Liver (tissue), 9 donors: ENCODE data around the gene PDE10A. TPM values are rescaled to one million over a fixed set of nuclear protein-coding genes. Genes with fewer than 3 reads are reported as not detected.

Source experiments
- DNase-seq: peaks from one replicate; pipeline ENCODE4 v3.0.0-alpha.2; 2017; ENCODE audit warnings: low spot score
- H3K27ac ChIP-seq, 2 donors: one replicate each; pipeline ENCODE4 v1.7.0; 2013; ENCODE audit warnings: inconsistent platforms in 2 of 2, low read length in 2 of 2, control low read depth in 1 of 2, low read depth in 1 of 2, mild to moderate bottlenecking in 1 of 2
- H3K27me3 ChIP-seq, 4 donors: one replicate each; pipeline versions ENCODE4 v1.6.1 to v1.7.0; 2013; ENCODE audit warnings: low read length in 3 of 4, inconsistent platforms in 1 of 4, mild to moderate bottlenecking in 1 of 4, moderate library complexity in 1 of 4; ENCODE audit not compliant: control insufficient read depth in 4 of 4, insufficient read depth in 4 of 4
- H3K36me3 ChIP-seq, 4 donors: one replicate each; pipeline versions ENCODE4 v1.6.1 to v1.7.0; 2013; ENCODE audit warnings: low read length in 3 of 4, mild to moderate bottlenecking in 3 of 4, low read depth in 1 of 4, moderate library complexity in 1 of 4; ENCODE audit not compliant: control insufficient read depth in 4 of 4, insufficient read depth in 3 of 4
- H3K4me1 ChIP-seq, 4 donors: one replicate each; pipeline versions ENCODE4 v1.6.1 to v1.7.0; 2013; ENCODE audit warnings: low read length in 3 of 4, mild to moderate bottlenecking in 3 of 4, moderate library complexity in 1 of 4; ENCODE audit not compliant: control insufficient read depth in 4 of 4, insufficient read depth in 4 of 4
- H3K4me3 ChIP-seq, 3 donors: one replicate each; pipeline versions ENCODE4 v1.6.1 to v1.7.0; 2013; ENCODE audit warnings: low read length in 3 of 3, control low read depth in 1 of 3, low read depth in 1 of 3, mild to moderate bottlenecking in 1 of 3
- H3K9ac ChIP-seq, 2 donors: one replicate each; pipeline ENCODE4 v1.7.0; 2013; ENCODE audit warnings: low read length in 2 of 2, mild to moderate bottlenecking in 2 of 2, moderate library complexity in 2 of 2, control low read depth in 1 of 2, low read depth in 1 of 2
- H3K9me3 ChIP-seq, 4 donors: one replicate each; pipeline versions ENCODE4 v1.6.1 to v1.7.0; 2013; ENCODE audit warnings: low read length in 3 of 4; ENCODE audit not compliant: control insufficient read depth in 4 of 4
- EGR1 ChIP-seq, 2 donors: IDR thresholded peaks; 2 replicates each; pipeline ENCODE4 v1.6.1; 2016 to 2018; ENCODE audit warnings: antibody characterized with exemption in 2 of 2, low read depth in 2 of 2
- FOXA1 ChIP-seq: IDR thresholded peaks from 2 replicates; pipeline ENCODE4 v1.6.1; 2016; ENCODE audit warnings: antibody characterized with exemption
- FOXA2 ChIP-seq: IDR thresholded peaks from 2 replicates; pipeline ENCODE4 v1.6.1; 2016; ENCODE audit warnings: antibody characterized with exemption
- HNF4A ChIP-seq, 2 donors: conservative IDR thresholded peaks; 2 replicates each; pipeline ENCODE4 v1.6.1; 2016; ENCODE audit warnings: antibody characterized with exemption in 2 of 2, mild to moderate bottlenecking in 2 of 2
- HNF4G ChIP-seq: IDR thresholded peaks from 2 replicates; pipeline ENCODE4 v1.6.1; 2016; ENCODE audit warnings: antibody characterized with exemption
- JUND ChIP-seq, 2 donors: IDR thresholded peaks; 2 replicates each; pipeline ENCODE4 v1.6.1; 2016; ENCODE audit warnings: antibody characterized with exemption in 2 of 2
- RAD21 ChIP-seq, 2 donors: IDR thresholded peaks; 2 replicates each; pipeline ENCODE4 v1.6.1; 2016; ENCODE audit warnings: antibody characterized with exemption in 2 of 2, mild to moderate bottlenecking in 2 of 2
- RXRA ChIP-seq, 2 donors: IDR thresholded peaks; 2 replicates each; pipeline ENCODE4 v1.6.1; 2017 to 2018; ENCODE audit warnings: antibody characterized with exemption in 2 of 2, mild to moderate bottlenecking in 1 of 2
- SP1 ChIP-seq: IDR thresholded peaks from 2 replicates; pipeline ENCODE4 v1.6.1; 2018; ENCODE audit warnings: antibody characterized with exemption, mild to moderate bottlenecking
- TAF1 ChIP-seq: conservative IDR thresholded peaks from 2 replicates; pipeline ENCODE4 v1.6.1; 2016; ENCODE audit warnings: antibody characterized with exemption, mild to moderate bottlenecking
- YY1 ChIP-seq: IDR thresholded peaks from 2 replicates; pipeline ENCODE4 v1.6.1; 2016; ENCODE audit warnings: antibody characterized with exemption, mild to moderate bottlenecking
- WGBS: extraction: QIAGEN DNeasy Blood & Tissue Kit; methylation state at CpG from one replicate; pipeline ENCODE4 v1.1.7; 2013; 5-methylcytosine and 5-hydroxymethylcytosine counted together
- polyA plus RNA-seq, 2 donors: library from polyadenylated mRNA; stranded (reverse) in 1 of 2; unstranded in 1 of 2; fragments of 200-250 nt in 1 of 2; fragments of >200 nt in 1 of 2; fragmentation: Nextera tagmentation in 1 of 2; extraction: Ambion mirVana in 1 of 2; gene quantifications; one replicate each; pipeline versions ENCODE4 v1.2.1 to v1.2.3, GENCODE V29; 2013 to 2015
- total RNA-seq, 2 donors: library from RNA; depleted of rRNA; stranded (reverse); fragments of >200 nt; gene quantifications; one replicate each; pipeline ENCODE4 v1.2.3, GENCODE V29; 2014
- TF ChIP-seq, protein P1 (sequence below): IDR thresholded peaks from 2 replicates; pipeline ENCODE4 v1.6.1; 2016; ENCODE audit warnings: antibody characterized with exemption
- TF ChIP-seq, protein P2 (sequence below): IDR thresholded peaks from 2 replicates; pipeline ENCODE4 v1.6.1; 2016; ENCODE audit warnings: antibody characterized with exemption, mild to moderate bottlenecking
- TF ChIP-seq, protein P3 (sequence below): fragments of 150-350 bp; IDR thresholded peaks from 2 replicates; pipeline ENCODE4 v1.5.1; 2017; ENCODE audit warnings: improper control_type of control experiment, low read depth, low read length; ENCODE audit not compliant: missing input control
- donor health status: healthy.
- donor health status: healthy.
- donor health status: healthy.
- donor health status: healthy.
- donor health status: healthy.

PDE10A gene
- total and polyA plus RNA-seq, 4 donors = 0.20 to 1.7 (median 0.47) TPM

DNA sequence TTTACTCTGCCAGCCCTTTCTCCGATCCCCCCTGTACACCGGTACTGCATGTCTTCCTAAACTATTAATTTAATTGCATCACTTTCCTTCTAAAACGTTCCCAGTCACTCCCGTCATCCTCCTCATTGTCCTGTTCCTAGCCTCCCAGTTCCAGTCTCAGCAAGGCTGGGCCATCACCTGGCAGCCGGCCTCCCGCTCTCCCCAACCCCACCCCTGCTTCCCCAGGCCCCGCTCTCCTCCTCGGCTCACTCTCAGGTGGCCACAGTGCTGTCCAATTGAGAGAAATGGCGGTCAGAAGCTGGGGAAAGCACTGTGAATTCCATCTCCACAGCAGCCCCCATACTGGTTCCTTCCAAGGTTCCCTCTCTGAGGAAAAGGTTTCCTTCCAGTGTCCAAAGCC, 8.9 kb downstream of the PDE10A start:
- no peak for DNase-seq
- WGBS = 87% methylated on average over 9 of the region's 9 CpGs

DNA sequence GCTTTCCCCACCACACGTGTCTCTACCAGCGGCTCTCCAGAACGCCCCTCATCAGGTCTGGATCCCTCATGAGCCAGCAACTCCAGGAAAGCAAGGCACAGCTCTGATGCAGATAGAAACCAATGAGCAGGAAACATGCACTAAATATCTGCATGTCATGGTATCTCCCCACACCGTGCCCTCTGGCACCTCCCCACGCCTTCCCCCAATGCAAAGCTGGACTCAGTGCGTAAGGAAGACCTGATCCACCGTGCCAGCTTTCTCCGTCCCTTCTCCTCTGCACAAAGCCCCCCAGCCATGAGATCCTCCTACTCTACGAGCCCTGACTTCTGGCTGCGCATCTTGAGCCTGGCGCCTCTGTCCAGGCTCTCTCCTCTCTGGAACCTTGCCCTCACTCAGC, 9.4 kb downstream of the PDE10A start:
- Histone ChIP-seq H3K4me3 (no peak overlapping the region), H3K4me1 (no peaks in the 10 kb centered on the region), H3K9me3 (no peaks in the 10 kb centered on the region), H3K36me3 (no peaks in the 10 kb centered on the region), H3K27ac (no peak overlapping the region), H3K9ac (no peak overlapping the region), H3K27me3 (no peaks in the 10 kb centered on the region)
- 87% methylated on average over 11 of the region's 11 CpGs for WGBS
- TF ChIP-seq RAD21 (IDR thresholded peaks at IDR 0.05) (no peak), FOXA1 (no peak), YY1 (no peak), HNF4A (conservative IDR thresholded peaks at IDR 0.05) (no peak), HNF4G (no peak), JUND (IDR thresholded peaks at IDR 0.05) (no peak)
- TF ChIP-seq, protein P1, sequence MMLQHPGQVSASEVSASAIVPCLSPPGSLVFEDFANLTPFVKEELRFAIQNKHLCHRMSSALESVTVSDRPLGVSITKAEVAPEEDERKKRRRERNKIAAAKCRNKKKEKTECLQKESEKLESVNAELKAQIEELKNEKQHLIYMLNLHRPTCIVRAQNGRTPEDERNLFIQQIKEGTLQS = no peak
- TF ChIP-seq, protein P2, sequence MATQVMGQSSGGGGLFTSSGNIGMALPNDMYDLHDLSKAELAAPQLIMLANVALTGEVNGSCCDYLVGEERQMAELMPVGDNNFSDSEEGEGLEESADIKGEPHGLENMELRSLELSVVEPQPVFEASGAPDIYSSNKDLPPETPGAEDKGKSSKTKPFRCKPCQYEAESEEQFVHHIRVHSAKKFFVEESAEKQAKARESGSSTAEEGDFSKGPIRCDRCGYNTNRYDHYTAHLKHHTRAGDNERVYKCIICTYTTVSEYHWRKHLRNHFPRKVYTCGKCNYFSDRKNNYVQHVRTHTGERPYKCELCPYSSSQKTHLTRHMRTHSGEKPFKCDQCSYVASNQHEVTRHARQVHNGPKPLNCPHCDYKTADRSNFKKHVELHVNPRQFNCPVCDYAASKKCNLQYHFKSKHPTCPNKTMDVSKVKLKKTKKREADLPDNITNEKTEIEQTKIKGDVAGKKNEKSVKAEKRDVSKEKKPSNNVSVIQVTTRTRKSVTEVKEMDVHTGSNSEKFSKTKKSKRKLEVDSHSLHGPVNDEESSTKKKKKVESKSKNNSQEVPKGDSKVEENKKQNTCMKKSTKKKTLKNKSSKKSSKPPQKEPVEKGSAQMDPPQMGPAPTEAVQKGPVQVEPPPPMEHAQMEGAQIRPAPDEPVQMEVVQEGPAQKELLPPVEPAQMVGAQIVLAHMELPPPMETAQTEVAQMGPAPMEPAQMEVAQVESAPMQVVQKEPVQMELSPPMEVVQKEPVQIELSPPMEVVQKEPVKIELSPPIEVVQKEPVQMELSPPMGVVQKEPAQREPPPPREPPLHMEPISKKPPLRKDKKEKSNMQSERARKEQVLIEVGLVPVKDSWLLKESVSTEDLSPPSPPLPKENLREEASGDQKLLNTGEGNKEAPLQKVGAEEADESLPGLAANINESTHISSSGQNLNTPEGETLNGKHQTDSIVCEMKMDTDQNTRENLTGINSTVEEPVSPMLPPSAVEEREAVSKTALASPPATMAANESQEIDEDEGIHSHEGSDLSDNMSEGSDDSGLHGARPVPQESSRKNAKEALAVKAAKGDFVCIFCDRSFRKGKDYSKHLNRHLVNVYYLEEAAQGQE = no peak
- DNase-seq = no peak

More for the DNA sequence above, 8.9 kb downstream of the PDE10A start:
- H3K9ac ChIP-seq = no peak overlapping the region
- H3K27me3 ChIP-seq = peaks cover 0 to 3% (median 0%) of the 10 kb centered on the region in 4 donors
- no peak overlapping the region for H3K27ac ChIP-seq
- H3K9me3 ChIP-seq = no peaks in the 10 kb centered on the region
- no peaks in the 10 kb centered on the region for H3K36me3 ChIP-seq
- no peak for TF ChIP-seq HNF4G
- TF ChIP-seq, protein P2 = no peak
- no peaks in the 10 kb centered on the region for H3K4me1 ChIP-seq
- no peak overlapping the region for H3K4me3 ChIP-seq

DNA sequence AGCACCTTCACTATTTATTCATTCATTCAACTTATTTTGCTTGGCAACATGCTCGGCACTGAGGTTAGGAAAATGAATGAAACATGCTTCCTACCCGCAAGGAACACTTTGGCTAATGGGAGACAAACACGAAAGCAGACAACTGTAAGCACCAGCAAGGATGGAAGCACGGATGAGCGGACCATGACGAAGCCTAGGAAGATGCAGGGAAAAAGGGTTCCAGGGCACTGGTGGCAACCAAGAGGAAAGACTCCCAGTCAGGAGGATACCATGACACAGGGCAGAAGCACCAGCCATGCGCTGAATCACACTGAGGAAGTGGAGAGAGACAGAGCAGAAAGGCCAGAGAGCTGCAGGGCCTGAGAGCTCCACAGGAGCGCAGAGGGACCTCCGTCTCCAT, 9.8 kb downstream of the PDE10A start:
- 85% methylated on average over 9 of the region's 9 CpGs for WGBS
- H3K9me3 ChIP-seq = no peaks in the 10 kb centered on the region
- no peaks in the 10 kb centered on the region for H3K36me3 ChIP-seq
- no peak overlapping the region for H3K4me3 ChIP-seq
- H3K4me1 ChIP-seq = no peaks in the 10 kb centered on the region
- DNase-seq = no peak
- H3K27me3 ChIP-seq = no peaks in the 10 kb centered on the region
- H3K27ac ChIP-seq = no peak overlapping the region
- no peak overlapping the region for H3K9ac ChIP-seq
- TF ChIP-seq EGR1 (IDR thresholded peaks at IDR 0.05; ENCODE audit: low read depth in 2 of 2) = no peak
- TF ChIP-seq TAF1 = no peak
- no peak for TF ChIP-seq HNF4A (conservative IDR thresholded peaks at IDR 0.05)
- TF ChIP-seq, protein P2 = no peak
- TF ChIP-seq, protein P3, sequence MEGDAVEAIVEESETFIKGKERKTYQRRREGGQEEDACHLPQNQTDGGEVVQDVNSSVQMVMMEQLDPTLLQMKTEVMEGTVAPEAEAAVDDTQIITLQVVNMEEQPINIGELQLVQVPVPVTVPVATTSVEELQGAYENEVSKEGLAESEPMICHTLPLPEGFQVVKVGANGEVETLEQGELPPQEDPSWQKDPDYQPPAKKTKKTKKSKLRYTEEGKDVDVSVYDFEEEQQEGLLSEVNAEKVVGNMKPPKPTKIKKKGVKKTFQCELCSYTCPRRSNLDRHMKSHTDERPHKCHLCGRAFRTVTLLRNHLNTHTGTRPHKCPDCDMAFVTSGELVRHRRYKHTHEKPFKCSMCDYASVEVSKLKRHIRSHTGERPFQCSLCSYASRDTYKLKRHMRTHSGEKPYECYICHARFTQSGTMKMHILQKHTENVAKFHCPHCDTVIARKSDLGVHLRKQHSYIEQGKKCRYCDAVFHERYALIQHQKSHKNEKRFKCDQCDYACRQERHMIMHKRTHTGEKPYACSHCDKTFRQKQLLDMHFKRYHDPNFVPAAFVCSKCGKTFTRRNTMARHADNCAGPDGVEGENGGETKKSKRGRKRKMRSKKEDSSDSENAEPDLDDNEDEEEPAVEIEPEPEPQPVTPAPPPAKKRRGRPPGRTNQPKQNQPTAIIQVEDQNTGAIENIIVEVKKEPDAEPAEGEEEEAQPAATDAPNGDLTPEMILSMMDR = no peak
- no peak for TF ChIP-seq JUND (IDR thresholded peaks at IDR 0.05)
- no peak for TF ChIP-seq RXRA (IDR thresholded peaks at IDR 0.05)
- no peak for TF ChIP-seq RAD21 (IDR thresholded peaks at IDR 0.05)
- TF ChIP-seq FOXA2 = no peak
- no peak for TF ChIP-seq SP1
